MCF 10A (cell line): ENCODE results near the gene CORO2B. TPM values are rescaled to one million over a fixed set of nuclear protein-coding genes. Genes with fewer than 3 reads are reported as not detected.

ENCODE experiments used
- BruUV-seq: library from RNA; stranded (reverse); fragments of 400-500 nt; replicated peaks from 2 replicates; lab custom pipeline; 2021; lab: Mats Ljungman, UMichigan
- CTCF ChIA-PET: fragments of 300-600 bp; sonication (Branson Sonifier 250); formaldehyde crosslinking; extraction: SDS; loops from one replicate; lab custom pipeline; 2021; ENCODE audit warnings: antibody characterized with exemption, inconsistent platforms; lab: Yijun Ruan, JAX
- POLR2A ChIA-PET: fragments of 300-600, 350-650 bp; sonication (Branson Sonifier 250); formaldehyde crosslinking; extraction: SDS; loops from one replicate; lab custom pipeline; 2020; ENCODE audit warnings: antibody characterized with exemption, inconsistent platforms; lab: Yijun Ruan, JAX
- DNase-seq: peaks from one replicate; pipeline ENCODE4 v3.0.0-alpha.2; 2018; ENCODE audit not compliant: unreplicated experiment
- H3K27ac Mint-ChIP-seq: one replicate; pipeline ENCODE4 v1.8.0; 2022; ENCODE audit warnings: mild to moderate bottlenecking, low read depth, mixed read lengths; ENCODE audit not compliant: unreplicated experiment
- H3K27me3 Mint-ChIP-seq: one replicate; pipeline ENCODE4 v1.8.0; 2022; ENCODE audit warnings: mixed read lengths; ENCODE audit not compliant: insufficient read depth, unreplicated experiment
- H3K36me3 Mint-ChIP-seq: one replicate; pipeline ENCODE4 v1.8.0; 2022; ENCODE audit warnings: mild to moderate bottlenecking, moderate library complexity, mixed read lengths; ENCODE audit not compliant: insufficient read depth, unreplicated experiment
- H3K4me1 Mint-ChIP-seq: one replicate; pipeline ENCODE4 v1.8.0; 2022; ENCODE audit warnings: mixed read lengths; ENCODE audit not compliant: insufficient read depth, unreplicated experiment
- H3K4me3 Mint-ChIP-seq: one replicate; pipeline ENCODE4 v1.8.0; 2022; ENCODE audit warnings: mild to moderate bottlenecking, moderate library complexity, mixed read lengths; ENCODE audit not compliant: unreplicated experiment
- H3K9me3 Mint-ChIP-seq: one replicate; pipeline ENCODE4 v1.8.0; 2022; ENCODE audit warnings: mixed read lengths; ENCODE audit not compliant: unreplicated experiment
- CTCF ChIP-seq: fragments of 200-600 bp; IDR thresholded peaks from one replicate; pipeline ENCODE4 v1.8.0; 2022; ENCODE audit warnings: antibody characterized with exemption, mild to moderate bottlenecking; ENCODE audit not compliant: unreplicated experiment
- intact Hi-C: fragments of 100-400 bp; cut with micrococcal nuclease; formaldehyde crosslinking; loops from 2 replicates; pipeline ENCODE4 v1.14.1; 2022
- total RNA-seq: library from RNA; stranded (reverse); gene quantifications from 2 replicates; pipeline ENCODE4 v1.2.3, GENCODE V29; 2022

Gene CORO2B
- total RNA-seq, 1 experiment from 2014 or later = 0.79 TPM

GRCh38 chr15:68560501-68561113 is 18.2 kb upstream of the CORO2B start:
- DNase-seq = no peak
- H3K27me3 Mint-ChIP-seq = no peaks in the 10 kb centered on the region
- no peaks in the 10 kb centered on the region for H3K9me3 Mint-ChIP-seq
- H3K36me3 Mint-ChIP-seq = no peaks in the 10 kb centered on the region
- POLR2A ChIA-PET = interaction anchor here (0.7 kb wide), 2 partner anchors 36 to 113 kb away, joined by 3 read pairs; no protein-coding TSS in a partner anchor
- TF ChIP-seq CTCF = no peak
- H3K4me1 Mint-ChIP-seq = peaks cover 6% of the 10 kb centered on the region
- no peak overlapping the region for H3K27ac Mint-ChIP-seq
- CTCF ChIA-PET = interaction anchor here (0.6 to 6.6 kb wide), 21 partner anchors 9 to 368 kb away, joined by 3 to 105 read pairs (median 5); no protein-coding TSS in a partner anchor
- intact Hi-C loops = no loop called here
- peak overlapping the region; percentile 70 for H3K4me3 Mint-ChIP-seq
- BruUV-seq = no TSS peak

DNA sequence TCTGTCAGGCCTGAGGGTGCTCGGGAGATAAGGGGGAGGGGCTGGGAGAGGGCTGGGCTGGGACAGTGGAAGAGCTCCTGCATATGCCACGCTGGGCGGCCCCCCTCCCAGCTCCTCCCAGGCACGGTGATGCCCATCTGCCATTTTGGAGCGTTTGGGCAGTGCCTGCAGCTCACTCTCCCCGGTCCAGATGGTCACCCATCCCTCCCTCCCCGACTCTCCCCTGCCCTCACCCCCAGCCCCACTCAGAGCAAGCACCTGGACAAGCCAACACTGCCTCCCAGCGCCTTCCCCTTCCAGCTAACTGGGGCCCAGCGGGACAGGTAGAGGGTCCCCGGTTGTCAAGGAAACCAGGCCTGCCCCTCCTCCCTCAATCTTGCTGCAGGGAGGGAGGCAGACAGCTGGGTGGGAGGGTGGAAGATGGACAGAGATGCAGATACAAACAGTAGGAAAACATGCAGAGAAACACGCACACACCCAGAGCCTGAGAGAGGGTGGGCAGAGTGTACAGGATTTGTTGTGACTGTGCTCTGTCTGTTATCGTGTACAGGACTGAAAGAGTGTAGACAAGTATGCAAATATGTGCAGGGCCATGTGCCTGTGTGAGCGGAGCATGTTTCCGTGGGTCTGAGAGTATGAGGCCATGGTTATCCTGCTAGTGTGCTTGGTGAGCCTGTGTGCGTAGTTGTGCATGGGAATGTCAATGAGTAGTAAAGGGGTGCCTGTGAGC is 17.5 kb upstream of the CORO2B start:
- Mint-ChIP-seq H3K9me3 (no peaks in the 10 kb centered on the region), H3K4me3 (no peak overlapping the region), H3K27ac (no peak overlapping the region), H3K36me3 (no peaks in the 10 kb centered on the region), H3K27me3 (no peaks in the 10 kb centered on the region), H3K4me1 (peaks cover 6% of the 10 kb centered on the region)
- intact Hi-C loops = no loop called here
- ChIA-PET CTCF (interaction anchor here (0.6 to 6.6 kb wide), 16 partner anchors 9 to 367 kb away, joined by 3 to 105 read pairs (median 6); no protein-coding TSS in a partner anchor), POLR2A (no interaction called here)
- TF ChIP-seq CTCF = no peak
- no TSS peak for BruUV-seq
- DNase-seq = no peak

DNA sequence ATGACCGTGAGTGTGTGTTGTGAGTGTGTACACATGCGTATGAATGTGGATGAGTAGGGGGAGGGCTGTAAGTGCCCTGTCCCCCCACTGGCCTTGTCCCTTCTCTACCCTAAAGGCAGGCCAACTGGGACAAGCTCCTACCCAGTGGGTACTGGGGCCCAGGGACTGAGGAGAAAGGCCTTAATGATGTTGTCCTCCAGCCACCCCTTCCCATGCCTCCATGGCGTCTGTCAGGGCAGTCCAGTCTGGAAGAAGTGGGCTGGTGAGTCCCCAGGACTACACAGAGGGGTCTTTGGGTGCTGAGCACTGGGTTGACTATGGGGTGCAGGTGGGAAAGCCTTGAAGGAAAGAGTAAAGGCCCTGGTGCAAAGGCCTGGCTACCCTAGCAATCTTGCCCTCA is 16.9 kb upstream of the CORO2B start:
- Mint-ChIP-seq H3K9me3 (no peaks in the 10 kb centered on the region), H3K4me1 (peaks cover 6% of the 10 kb centered on the region), H3K27me3 (no peaks in the 10 kb centered on the region), H3K36me3 (no peaks in the 10 kb centered on the region), H3K4me3 (no peak overlapping the region), H3K27ac (no peak overlapping the region)
- TF ChIP-seq CTCF = no peak
- BruUV-seq = no TSS peak
- no peak for DNase-seq
- POLR2A ChIA-PET = no interaction called here
- intact Hi-C loops = no loop called here
- CTCF ChIA-PET = interaction anchor here (0.6 to 6.6 kb wide), 7 partner anchors 12 to 363 kb away, joined by 3 to 105 read pairs (median 18); no protein-coding TSS in a partner anchor

- POLR2A ChIA-PET = no interaction called here
- Mint-ChIP-seq H3K4me1 (peaks cover 6% of the 10 kb centered on the region), H3K36me3 (peaks cover 3% of the 10 kb centered on the region), H3K9me3 (no peaks in the 10 kb centered on the region), H3K27me3 (no peaks in the 10 kb centered on the region), H3K4me3 (no peak overlapping the region), H3K27ac (no peak overlapping the region)
- BruUV-seq = no TSS peak
- CTCF ChIA-PET = interaction anchor here (2.4 to 6.6 kb wide), 3 partner anchors 14 to 312 kb away, joined by 9 to 105 read pairs (median 14); no protein-coding TSS in a partner anchor
- intact Hi-C loops = no loop called here
- TF ChIP-seq CTCF = no peak
- no peak for DNase-seq
Measured at GRCh38 chr15:68564173-68564572, 14.6 kb upstream of the CORO2B start.
